ENCODE data around the gene FAM216B. TPM values are rescaled to one million over a fixed set of nuclear protein-coding genes. Genes with fewer than 3 reads are reported as not detected.

Gene FAM216B
- total and polyA plus RNA-seq, 2 of the 8 experiments (the other 6 are each of a cell fraction or from before 2014, with no cell fraction given), result not detected

DNA sequence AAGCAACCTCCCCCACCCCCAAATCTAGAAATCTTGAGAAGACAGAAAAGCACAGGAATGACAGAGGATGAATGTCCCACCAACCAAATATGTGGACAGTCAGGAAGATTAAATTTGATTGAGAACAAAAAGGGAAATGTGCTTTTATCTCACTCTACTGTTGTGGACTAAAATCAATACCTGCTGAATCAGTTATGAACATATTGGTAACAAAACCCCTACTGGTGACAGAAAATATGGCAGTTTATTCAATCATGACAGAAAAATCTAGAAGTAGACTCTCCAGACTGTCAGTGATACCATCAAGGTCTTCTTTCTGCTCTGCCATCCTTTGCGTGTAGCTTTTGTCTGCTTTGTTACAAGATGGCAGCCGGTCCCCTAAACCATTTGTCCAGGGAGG is 35.2 kb downstream of the FAM216B start:
- Histone ChIP-seq H3K4me1 (replicated peaks in 1 of 4; ENCODE audit: control insufficient read depth in 3 of 4, insufficient read depth in 4 of 4, low read length in 3 of 4) (0 out of 7 replicates have a peak, but pooled peaks cover 0 to under 1% (median 0%) of the 10 kb centered on the region in 4 experiments), H4K20me1 (replicated peaks in 1 of 2; ENCODE audit: control insufficient read depth in 1 of 2, insufficient read depth in 2 of 2, low read length in 2 of 2) (no peaks in the 10 kb centered on the region), H3K9ac (replicated peaks in 1 of 4; ENCODE audit: extremely low read depth in 1 of 4, low read depth in 3 of 4, low read length in 3 of 4) (no peak overlapping the region), H2BK120ac (replicated peaks; ENCODE audit: low read depth, low read length) (no peak overlapping the region), H3K4me3 (ENCODE audit: extremely low read depth in 1 of 4, insufficient read depth in 2 of 4, low read depth in 3 of 4, low read length in 4 of 4) (no peak overlapping the region), H3K36me3 (ENCODE audit: control insufficient read depth in 2 of 4, insufficient read depth in 4 of 4, low read length in 3 of 4) (0 out of 8 replicates have a peak, but pooled peaks cover 0 to 5% (median 0%) of the 10 kb centered on the region in 4 experiments), H3K23ac (ENCODE audit: insufficient read length) (no peak overlapping the region), H4K5ac (ENCODE audit: insufficient read length, low read depth, low read length) (no peak overlapping the region), H3K4ac (replicated peaks; ENCODE audit: insufficient read length, low read depth, low read length) (no peak overlapping the region), H4K91ac (replicated peaks; ENCODE audit: insufficient read length, low read length) (no peak overlapping the region), H3K79me2 (ENCODE audit: control insufficient read depth in 1 of 2, insufficient read depth in 2 of 2, low read length in 2 of 2) (no peaks in the 10 kb centered on the region), H3K27ac (ENCODE audit: low read depth, low read length) (no peak overlapping the region), H3K79me1 (ENCODE audit: low read depth, low read length) (no peaks in the 10 kb centered on the region), H2BK15ac (ENCODE audit: low read length) (no peak overlapping the region), H2BK20ac (ENCODE audit: low read length) (no peak overlapping the region), H2BK12ac (ENCODE audit: low read depth, low read length) (no peak overlapping the region), H3K23me2 (ENCODE audit: low read depth, low read length) (no peaks in the 10 kb centered on the region; the same call in 1 of the 2 replicates), H3K27me3 (replicated peaks in 1 of 4; ENCODE audit: control insufficient read depth in 3 of 4, extremely low read depth in 1 of 4, insufficient read depth in 3 of 4, low read length in 3 of 4) (no peaks in the 10 kb centered on the region), H2AFZ (ENCODE audit: low read length) (no peak overlapping the region), H3K4me2 (ENCODE audit: insufficient read depth in 1 of 2, low read depth in 2 of 2, low read length in 2 of 2) (no peak overlapping the region), H3K9me3 (ENCODE audit: insufficient read depth in 2 of 2, low read depth in 1 of 2, low read length in 1 of 2) (peaks cover 7% of the 10 kb centered on the region in 2 experiments; a peak in 1 of 4 replicates), H2AK5ac (ENCODE audit: low read depth, low read length) (no peak overlapping the region), H3K18ac (ENCODE audit: extremely low read depth, low read length) (no peak overlapping the region), H4K8ac (ENCODE audit: extremely low read depth, insufficient read depth, low read length) (no peak overlapping the region), H3K14ac (ENCODE audit: insufficient read length) (no peak overlapping the region), H2BK5ac (ENCODE audit: low read depth, low read length) (no peak overlapping the region), H3K56ac (replicated peaks; ENCODE audit: insufficient read length, low read depth, low read length) (no peak overlapping the region)
- TF ChIP-seq SP2 (IDR thresholded peaks at IDR 0.05; ENCODE audit: low read length), result no peak
- TF ChIP-seq, protein P1, sequence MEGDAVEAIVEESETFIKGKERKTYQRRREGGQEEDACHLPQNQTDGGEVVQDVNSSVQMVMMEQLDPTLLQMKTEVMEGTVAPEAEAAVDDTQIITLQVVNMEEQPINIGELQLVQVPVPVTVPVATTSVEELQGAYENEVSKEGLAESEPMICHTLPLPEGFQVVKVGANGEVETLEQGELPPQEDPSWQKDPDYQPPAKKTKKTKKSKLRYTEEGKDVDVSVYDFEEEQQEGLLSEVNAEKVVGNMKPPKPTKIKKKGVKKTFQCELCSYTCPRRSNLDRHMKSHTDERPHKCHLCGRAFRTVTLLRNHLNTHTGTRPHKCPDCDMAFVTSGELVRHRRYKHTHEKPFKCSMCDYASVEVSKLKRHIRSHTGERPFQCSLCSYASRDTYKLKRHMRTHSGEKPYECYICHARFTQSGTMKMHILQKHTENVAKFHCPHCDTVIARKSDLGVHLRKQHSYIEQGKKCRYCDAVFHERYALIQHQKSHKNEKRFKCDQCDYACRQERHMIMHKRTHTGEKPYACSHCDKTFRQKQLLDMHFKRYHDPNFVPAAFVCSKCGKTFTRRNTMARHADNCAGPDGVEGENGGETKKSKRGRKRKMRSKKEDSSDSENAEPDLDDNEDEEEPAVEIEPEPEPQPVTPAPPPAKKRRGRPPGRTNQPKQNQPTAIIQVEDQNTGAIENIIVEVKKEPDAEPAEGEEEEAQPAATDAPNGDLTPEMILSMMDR (IDR thresholded peaks at IDR 0.05; ENCODE audit: control extremely low read depth in 1 of 3, insufficient read depth in 1 of 3, low read depth in 1 of 3, low read length in 3 of 3), result peak in 1 of 3 experiments; percentile 13; a peak in 1 of 4 replicates
- ChIA-PET POLR2A (ENCODE audit: partially characterized antibody) (no interaction called here), CTCF (ENCODE audit: partially characterized antibody) (interaction anchor here (0.7 to 1.4 kb wide), 6 partner anchors 10 to 365 kb away, joined by 3 to 5 read pairs (median 4); no protein-coding TSS in a partner anchor)
- no peak for FAIRE-seq
- 90% methylated on average over 2 of the region's 2 CpGs; no CpG with 5 or more reads in 1 of the 2 experiments for WGBS, 2 experiments (ENCODE audit: extremely low coverage in 1 of 2, insufficient coverage in 1 of 2, insufficient read length in 1 of 2, insufficient replicate concordance in 2 of 2, low coverage in 1 of 2, low lambda C conversion rate in 2 of 2, missing lambda C conversion rate in 1 of 2)
- no peak for DNase-seq (ENCODE audit: low read depth in 1 of 2, low spot score in 2 of 2)
